Measurements from ENCODE around the gene INTS13.
"Not testable (repeated sequence)": the region's sequence is repeated elsewhere in the genome, so short reads cannot be mapped to it uniquely, and the experiment has no call there.

The INTS13 gene, protein sequence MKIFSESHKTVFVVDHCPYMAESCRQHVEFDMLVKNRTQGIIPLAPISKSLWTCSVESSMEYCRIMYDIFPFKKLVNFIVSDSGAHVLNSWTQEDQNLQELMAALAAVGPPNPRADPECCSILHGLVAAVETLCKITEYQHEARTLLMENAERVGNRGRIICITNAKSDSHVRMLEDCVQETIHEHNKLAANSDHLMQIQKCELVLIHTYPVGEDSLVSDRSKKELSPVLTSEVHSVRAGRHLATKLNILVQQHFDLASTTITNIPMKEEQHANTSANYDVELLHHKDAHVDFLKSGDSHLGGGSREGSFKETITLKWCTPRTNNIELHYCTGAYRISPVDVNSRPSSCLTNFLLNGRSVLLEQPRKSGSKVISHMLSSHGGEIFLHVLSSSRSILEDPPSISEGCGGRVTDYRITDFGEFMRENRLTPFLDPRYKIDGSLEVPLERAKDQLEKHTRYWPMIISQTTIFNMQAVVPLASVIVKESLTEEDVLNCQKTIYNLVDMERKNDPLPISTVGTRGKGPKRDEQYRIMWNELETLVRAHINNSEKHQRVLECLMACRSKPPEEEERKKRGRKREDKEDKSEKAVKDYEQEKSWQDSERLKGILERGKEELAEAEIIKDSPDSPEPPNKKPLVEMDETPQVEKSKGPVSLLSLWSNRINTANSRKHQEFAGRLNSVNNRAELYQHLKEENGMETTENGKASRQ

DNA sequence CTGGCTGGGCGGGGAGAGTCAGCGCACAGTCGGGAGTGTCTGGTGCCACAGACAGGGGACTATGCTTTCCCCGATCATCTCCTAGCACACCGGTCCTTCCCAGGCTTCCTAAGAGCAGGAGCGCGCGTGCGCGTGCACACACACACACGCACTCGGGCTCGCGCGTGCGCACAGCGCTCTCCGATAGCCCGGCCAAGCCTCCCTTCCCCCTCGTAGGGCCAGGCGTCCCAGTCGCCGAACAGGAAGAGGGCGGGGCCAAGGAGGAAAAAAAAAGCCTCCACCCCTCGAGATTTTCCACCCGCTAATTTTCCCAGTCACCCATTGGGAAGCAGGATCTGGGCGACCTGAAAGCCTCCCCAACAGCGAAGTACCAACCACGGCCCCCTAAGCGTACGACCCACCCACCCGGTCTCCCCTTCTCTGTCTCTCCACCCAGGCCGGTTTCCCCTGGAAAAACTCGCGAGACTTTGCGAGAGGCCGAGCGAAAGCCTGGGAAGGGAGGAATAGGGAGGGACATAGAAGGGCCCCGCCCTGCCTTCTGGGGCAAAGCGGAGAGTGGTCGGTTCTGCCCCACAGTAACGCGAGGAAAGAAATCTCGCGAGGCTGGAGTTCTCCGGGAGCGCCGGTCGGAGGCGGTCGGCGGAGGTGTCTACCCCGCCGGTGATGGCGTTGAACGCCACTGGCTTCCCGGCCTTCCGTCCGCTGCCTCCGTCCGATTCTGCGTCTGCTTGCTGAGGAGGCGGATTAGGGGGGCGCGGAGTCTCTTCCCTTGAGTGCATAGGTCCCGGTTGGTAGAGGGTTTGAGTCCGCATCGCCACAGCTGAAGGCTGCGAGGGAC, at the start of gene INTS13, which contains the start of gene FGFR1OP2:
Gene INTS13 (minus strand): TSS at position 119 of the 838 bp plus-strand sequence. CDS start 1,178 bp downstream, outside the sequence.
Gene FGFR1OP2 (plus strand): TSS at position 608 of the 838 bp plus-strand sequence. CDS start 15,689 bp downstream, outside the sequence.
- DNase-seq = peak; percentile 99

- no peak for DNase-seq
These were observed 45.1 kb upstream of the INTS13 start for GRCh38 chr12:26982866-26983265.

DNA sequence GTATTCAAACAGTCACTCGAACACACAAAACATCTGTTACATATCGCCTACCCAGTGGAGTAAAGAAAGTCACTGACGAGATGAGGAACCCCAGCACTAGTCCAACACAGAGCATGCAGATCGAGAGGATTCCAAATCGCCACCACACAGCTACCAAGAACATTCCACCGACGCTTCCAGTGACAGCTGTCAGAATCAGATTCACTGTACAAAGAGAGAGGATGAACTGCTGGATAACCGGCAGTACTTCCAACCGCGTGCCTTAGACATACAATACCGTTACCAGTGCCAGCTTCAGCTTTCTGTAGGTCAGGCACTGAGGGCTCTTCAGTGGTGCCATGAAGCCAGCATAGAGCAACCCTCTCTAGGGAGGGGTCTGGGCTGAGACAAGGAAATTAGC, 42.0 kb upstream of the INTS13 start:
- no peak for DNase-seq

- no peak for DNase-seq
These were observed 41.0 kb upstream of the INTS13 start for GRCh38 chr12:26978801-26979200.

- no peak for DNase-seq
These were observed 38.9 kb upstream of the INTS13 start for GRCh38 chr12:26976687-26977086.

DNA sequence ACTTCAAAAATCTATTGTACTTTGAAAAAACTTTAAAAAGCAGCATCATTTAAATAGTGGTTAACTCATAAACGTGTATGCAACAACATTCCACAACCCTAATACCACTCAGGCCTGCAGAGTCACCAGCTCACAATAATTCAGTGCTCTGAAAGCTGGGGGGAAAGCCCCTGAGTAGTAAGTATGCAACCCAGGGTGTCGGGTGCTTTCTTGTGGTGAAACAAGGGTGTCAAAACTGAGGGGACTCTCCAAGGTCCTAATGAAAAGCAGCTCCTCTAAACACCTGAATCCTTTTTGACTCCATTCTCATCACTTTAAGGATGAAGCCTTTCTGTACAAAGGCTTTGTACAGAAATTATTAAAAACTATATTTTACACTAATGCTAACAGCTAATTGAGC, 34.2 kb upstream of the INTS13 start:
- DNase-seq = no peak

DNA sequence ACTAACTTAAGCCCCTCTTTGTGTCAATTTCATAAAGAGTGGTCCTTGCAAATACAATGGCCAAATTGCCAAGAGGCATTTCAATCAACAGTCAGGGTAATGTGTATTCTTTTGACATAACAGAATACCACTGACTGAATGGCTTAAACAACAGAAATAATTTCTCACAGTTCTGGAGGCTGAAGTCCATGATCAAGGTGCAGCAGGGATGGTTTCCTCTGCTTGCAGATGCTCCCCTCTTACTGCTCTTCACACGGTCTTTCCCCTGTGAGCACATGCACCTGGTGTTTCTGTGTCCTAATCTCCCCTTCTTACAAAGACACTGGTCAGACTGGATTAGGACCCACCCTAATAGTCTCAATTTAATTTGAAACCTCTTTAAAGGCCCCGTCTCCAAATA, 32.4 kb upstream of the INTS13 start:
- no peak for DNase-seq

- no peak for DNase-seq
These were observed 29.1 kb upstream of the INTS13 start for GRCh38 chr12:26966842-26967241.

GRCh38 chr12:26963413-26963812, 25.6 kb upstream of the INTS13 start:
- DNase-seq = no peak

DNA sequence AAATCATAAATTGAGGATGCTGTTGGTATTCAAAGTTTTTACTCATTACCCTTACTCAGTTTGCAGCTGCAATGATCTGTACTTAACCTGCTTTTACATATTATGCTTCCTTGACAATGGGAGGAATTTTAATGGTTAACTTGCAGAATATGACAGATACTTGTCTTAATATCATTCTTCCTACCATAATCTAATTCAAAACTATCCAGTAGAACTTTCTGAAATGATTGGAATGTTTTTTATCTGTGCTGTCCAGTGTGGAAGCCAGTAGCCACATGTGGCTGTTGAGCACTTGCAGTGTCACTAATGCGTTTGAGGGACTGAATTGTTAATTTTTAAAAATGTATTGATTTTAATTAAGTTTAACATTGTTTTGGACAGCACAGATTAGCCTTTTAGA, 24.0 kb upstream of the INTS13 start:
- no peak for DNase-seq

- DNase-seq = not testable (repeated sequence)
These were observed 23.6 kb upstream of the INTS13 start for GRCh38 chr12:26961391-26961790.

- DNase-seq = no peak
These were observed 16.2 kb upstream of the INTS13 start for GRCh38 chr12:26954027-26954426.

- DNase-seq = no peak
These were observed 15.7 kb upstream of the INTS13 start for GRCh38 chr12:26953447-26953846.

GRCh38 chr12:26948309-26948708, 10.5 kb upstream of the INTS13 start:
- DNase-seq = no peak

GRCh38 chr12:26941215-26941594, 3.4 kb upstream of the INTS13 start:
- no peak for DNase-seq

DNA sequence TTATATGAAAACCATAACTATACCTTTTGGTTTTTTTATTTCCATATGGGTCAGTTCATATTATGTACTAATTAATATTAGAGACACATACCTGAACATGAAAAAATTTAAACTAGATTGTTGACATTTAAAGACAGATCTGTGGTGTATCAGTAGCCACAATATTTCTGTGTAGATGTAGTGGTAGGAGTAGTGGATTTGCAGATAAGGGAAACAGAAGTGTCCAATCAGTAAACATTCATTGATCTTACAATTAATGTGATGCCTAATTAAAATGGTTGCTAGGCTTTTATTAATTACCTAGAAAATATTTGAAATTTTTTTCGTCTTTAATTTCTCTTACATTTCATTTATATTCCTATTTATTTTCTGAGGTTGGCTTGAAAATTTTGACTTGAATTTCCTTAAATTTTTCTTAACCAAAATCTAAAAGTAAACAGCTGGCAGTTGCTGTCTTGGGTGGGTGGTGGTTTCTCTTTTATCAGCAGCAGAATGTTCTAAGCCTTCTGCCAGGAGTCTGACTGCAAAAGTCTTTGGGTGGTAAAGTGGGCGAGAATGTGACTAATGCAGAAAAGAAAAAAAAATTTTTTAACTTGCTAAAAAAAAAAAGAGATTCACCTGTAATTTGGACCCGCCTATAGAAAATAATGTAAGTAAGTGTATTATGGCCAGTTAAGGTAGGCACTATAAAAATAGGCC, 2.9 kb upstream of the INTS13 start:
- DNase-seq = no peak

DNA sequence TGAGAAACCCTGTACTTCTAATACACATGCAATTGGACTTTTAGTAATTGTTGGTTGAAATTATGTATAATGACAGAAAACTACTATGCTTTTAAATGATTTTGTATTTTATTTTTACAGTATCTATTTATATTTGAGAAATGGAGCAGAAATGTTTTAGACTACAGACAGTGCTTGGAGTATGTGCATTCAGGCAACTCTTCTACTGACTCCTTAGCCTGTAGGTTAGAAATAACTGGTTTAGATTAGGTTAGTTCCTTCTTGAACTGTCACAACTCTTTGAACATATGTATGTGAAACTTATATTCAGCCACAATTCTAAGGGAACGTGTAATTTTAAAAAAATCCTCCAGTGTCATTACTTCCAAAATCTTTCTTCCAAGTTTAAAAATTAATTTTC, 2.2 kb upstream of the INTS13 start:
- no peak for DNase-seq

DNA sequence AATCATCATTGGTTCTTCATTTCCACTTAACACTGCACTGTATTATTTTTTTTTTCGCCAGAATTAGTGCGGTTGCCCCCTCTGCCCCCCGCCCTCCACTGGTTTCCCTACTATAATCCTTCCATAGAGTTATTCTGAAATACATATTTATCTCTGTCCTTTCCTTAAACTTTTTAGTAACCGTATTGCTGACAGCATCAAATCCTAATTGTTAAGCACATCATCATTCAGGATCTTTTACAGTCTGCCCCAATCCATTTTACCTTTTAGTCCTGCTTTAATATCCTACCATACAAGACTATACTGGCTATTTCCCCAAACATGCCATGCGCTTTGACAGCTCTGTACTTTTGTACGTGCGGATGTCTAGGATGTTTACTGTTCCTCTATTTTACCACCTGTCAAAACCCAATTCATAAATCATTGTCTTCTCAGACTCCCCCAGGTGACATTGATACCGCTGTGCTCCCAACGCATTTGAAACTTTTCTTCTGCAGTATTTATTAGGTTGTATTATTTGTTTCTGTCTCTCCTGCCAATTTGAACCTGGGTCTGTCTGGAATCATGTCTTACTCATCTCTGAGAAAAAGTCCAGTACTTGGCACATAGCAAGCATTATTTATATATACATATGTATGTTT, 1.5 kb upstream of the INTS13 start:
- no peak for DNase-seq

DNA sequence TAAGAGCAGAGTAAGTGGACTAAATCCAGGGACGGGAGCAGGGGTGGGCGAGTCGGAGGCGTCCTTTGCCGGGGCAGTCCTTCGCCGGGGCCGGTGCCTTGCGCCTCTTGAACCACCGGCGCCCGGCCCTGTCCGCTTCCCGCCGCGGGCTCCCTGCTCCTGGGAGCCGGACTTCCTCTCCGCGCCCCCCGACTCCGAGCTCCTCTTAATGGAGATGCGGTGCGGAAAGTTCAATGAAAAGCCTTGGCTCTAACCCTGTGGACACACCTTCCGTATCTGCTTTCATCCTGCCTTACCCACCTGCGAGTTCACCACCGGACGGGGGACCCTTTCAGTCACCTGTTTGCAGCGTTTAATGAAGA, 901 bp upstream of the INTS13 start:
- peak in 1 of 2 experiments; percentile 42 for DNase-seq

DNA sequence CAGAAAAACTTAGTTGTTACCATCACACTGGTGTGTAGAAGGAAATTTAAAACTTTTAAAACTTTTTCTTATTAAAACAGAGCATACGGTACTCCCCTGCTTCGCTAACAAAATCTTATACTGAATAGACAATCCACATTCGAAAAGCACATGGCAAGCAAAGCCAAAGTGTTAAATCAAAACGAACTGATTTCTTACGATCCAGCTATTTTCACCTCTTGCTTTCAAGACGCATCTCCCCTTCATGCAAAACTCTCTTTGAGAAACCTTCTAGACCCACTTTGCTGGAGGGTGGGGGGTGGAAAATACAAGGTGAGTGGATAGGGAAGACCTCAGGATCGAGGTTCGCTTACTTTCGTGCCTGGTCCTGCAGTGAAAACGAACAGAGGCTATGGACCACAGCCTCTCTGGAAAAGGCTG, 328 bp downstream of the INTS13 start:
- no peak for DNase-seq

GRCh38 chr12:26936559-26937442, 980 bp downstream of the INTS13 start:
- no peak for DNase-seq

Measured in NCI-H1930 (cell line).